A549 treated with Hydrocortisone at 1 μM for 4 hours (cell line): ENCODE results near the gene NEK10. TPM values are rescaled to one million over a fixed set of nuclear protein-coding genes. Genes with fewer than 3 reads are reported as not detected.

Experiments used
- total RNA-seq: library from RNA; stranded (reverse); fragments of 200-300 nt; extraction: Qiagen RNA extraction; gene quantifications from 5 replicates; pipeline ENCODE4 v1.2.3, GENCODE V29; 2022

The NEK10 gene
- 0.59 to 1.2 TPM (median 0.67 TPM) in 5 replicates for total RNA-seq

GRCh38 chr3:27368831-27369607 is at the start of gene NEK10:
TSS of gene NEK10 (minus strand) at chr3:27369383. CDS start at chr3:27352882, 16,501 bp downstream.

Other genes starting within 250 kb of the NEK10 start
- 7.6 to 19.4 TPM (median 12.7 TPM) in 5 replicates for gene SLC4A7, start 115.0 kb upstream of the NEK10 start, total RNA-seq